22Rv1 (cell line): ENCODE results near the gene PML.
"Not testable (repeated sequence)": the region's sequence is repeated elsewhere in the genome, so short reads cannot be mapped to it uniquely, and the experiment has no call there.

ENCODE experiments used
- ZFX ChIP-seq: fragments of 450-650 bp; IDR thresholded peaks from 2 replicates; pipeline ENCODE4 v1.6.1; 2017; ENCODE audit warnings: antibody characterized with exemption, borderline replicate concordance
- TF ChIP-seq, protein P1 (sequence below): fragments of 450-650 bp; IDR thresholded peaks from 2 replicates; pipeline ENCODE4 v1.5.1; 2017; ENCODE audit warnings: mild to moderate bottlenecking

DNA sequence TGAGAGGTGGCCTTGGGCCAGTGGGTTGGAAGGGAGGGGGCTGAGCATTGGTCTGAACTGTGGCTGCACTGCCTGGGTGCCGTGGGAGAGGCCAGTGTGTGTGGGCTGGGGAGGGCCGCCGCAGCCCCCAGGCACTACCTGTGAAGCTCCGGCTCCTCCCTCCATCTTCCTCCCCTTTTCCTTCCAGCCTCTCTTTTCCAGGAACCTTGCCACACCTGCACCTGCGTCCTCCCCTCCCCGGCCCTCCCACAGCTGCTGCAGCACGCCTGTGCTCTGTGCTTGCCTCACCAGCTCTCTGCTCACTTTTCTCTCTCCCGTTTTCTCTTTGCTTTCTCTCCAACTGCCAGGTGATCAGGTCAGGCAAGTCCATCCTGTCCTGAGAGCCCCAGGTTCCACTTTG is 70.3 kb downstream of the PML start:
- TF ChIP-seq, protein P1, sequence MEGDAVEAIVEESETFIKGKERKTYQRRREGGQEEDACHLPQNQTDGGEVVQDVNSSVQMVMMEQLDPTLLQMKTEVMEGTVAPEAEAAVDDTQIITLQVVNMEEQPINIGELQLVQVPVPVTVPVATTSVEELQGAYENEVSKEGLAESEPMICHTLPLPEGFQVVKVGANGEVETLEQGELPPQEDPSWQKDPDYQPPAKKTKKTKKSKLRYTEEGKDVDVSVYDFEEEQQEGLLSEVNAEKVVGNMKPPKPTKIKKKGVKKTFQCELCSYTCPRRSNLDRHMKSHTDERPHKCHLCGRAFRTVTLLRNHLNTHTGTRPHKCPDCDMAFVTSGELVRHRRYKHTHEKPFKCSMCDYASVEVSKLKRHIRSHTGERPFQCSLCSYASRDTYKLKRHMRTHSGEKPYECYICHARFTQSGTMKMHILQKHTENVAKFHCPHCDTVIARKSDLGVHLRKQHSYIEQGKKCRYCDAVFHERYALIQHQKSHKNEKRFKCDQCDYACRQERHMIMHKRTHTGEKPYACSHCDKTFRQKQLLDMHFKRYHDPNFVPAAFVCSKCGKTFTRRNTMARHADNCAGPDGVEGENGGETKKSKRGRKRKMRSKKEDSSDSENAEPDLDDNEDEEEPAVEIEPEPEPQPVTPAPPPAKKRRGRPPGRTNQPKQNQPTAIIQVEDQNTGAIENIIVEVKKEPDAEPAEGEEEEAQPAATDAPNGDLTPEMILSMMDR: not testable (repeated sequence)
- TF ChIP-seq ZFX: not testable (repeated sequence)
